HCT116 (cell line): ENCODE data around the gene DPH1. TPM values are rescaled to one million over a fixed set of nuclear protein-coding genes. Genes with fewer than 3 reads are reported as not detected.

Source experiments
- ATAC-seq: fragments of 200-7000 bp; cut with Tn5 transposase; 2 replicates; pipeline ENCODE4 v1.9.1; 2020; ENCODE audit warnings: mild to moderate bottlenecking, moderate library complexity
- BruUV-seq: library from RNA; stranded (reverse); fragments of 400-500 nt; replicated peaks from 2 replicates; lab custom pipeline; 2021; lab: Mats Ljungman, UMichigan
- CTCF ChIA-PET: fragments of 300-600 bp; sonication (Branson Sonifier 250); formaldehyde crosslinking; loops from one replicate; lab custom pipeline; 2021; ENCODE audit warnings: antibody characterized with exemption; lab: Charles Lee
- POLR2A ChIA-PET: fragments of 300-600, 350-600 bp; sonication (Branson Sonifier 250); formaldehyde crosslinking; loops from one replicate; lab custom pipeline; 2021; ENCODE audit warnings: antibody characterized with exemption; lab: Charles Lee
- RAD21 ChIA-PET, 2 experiments: fragments of 300-600 bp; sonication (Branson Sonifier 250); formaldehyde crosslinking; loops; one replicate each; lab custom pipeline; 2023; ENCODE audit warnings: low total read pairs in 2 of 2; ENCODE audit not compliant: uncharacterized antibody in 2 of 2, unreplicated experiment in 2 of 2, low non-redundant PET in 1 of 2; lab: Charles Lee
- DNase-seq: peaks from one replicate; pipeline ENCODE4 v3.0.0-alpha.2; 2010; ENCODE audit warnings: low read depth, low spot score
- H2AFZ ChIP-seq: fragments of 200-600 bp; shearing (Covaris generic), sonication (generic); 2 replicates; pipeline ENCODE4 v1.6.1; 2017; ENCODE audit warnings: low read depth, mixed run types, mixed read lengths, antibody characterized with exemption, low read length; ENCODE audit not compliant: poor library complexity, severe bottlenecking
- H3K27ac ChIP-seq: 2 replicates; pipeline ENCODE4 v1.5.1; 2012; ENCODE audit warnings: low read depth, low read length
- H3K27me3 ChIP-seq: fragments of 200-600 bp; sonication (generic); 2 replicates; pipeline ENCODE4 v1.6.1; 2016; ENCODE audit warnings: mixed run types, low read length, mixed read lengths; ENCODE audit not compliant: insufficient read depth
- H3K36me3 ChIP-seq, 2 experiments: fragments of 200-500 bp in 1 of 2; fragments of 200-600 bp in 1 of 2; sonication (Bioruptor generic) in 1 of 2; sonication (generic) in 1 of 2; 2 replicates each; pipeline versions ENCODE4 v1.5.1 to v1.6.1; 2014 to 2016; ENCODE audit warnings: low read length in 2 of 2, inconsistent platforms in 1 of 2, mixed read lengths in 1 of 2, mixed run types in 1 of 2; ENCODE audit not compliant: insufficient read depth in 2 of 2, control insufficient read depth in 1 of 2
- H3K4me1 ChIP-seq, 2 experiments: fragments of 200-600 bp in 1 of 2; sonication (generic) in 1 of 2; 2 replicates each; pipeline versions ENCODE4 v1.5.1 to v1.6.1; 2012 to 2017; ENCODE audit warnings: low read length in 2 of 2, inconsistent platforms in 1 of 2, mild to moderate bottlenecking in 1 of 2, mixed read lengths in 1 of 2, mixed run types in 1 of 2, moderate library complexity in 1 of 2; ENCODE audit not compliant: insufficient read depth in 2 of 2, control insufficient read depth in 1 of 2
- H3K4me2 ChIP-seq: fragments of 200-600 bp; sonication (generic); 2 replicates; pipeline ENCODE4 v1.6.1; 2017; ENCODE audit warnings: mixed run types, low read length, mixed read lengths
- H3K4me3 ChIP-seq, 2 experiments: fragments of 200-600 bp in 1 of 2; sonication (generic) in 1 of 2; replicated peaks in 1 of 2; 2 replicates each; pipeline ENCODE4 v1.5.1; 2011 to 2016; ENCODE audit warnings: low read length in 2 of 2, control low read depth in 1 of 2, low read depth in 1 of 2, mild to moderate bottlenecking in 1 of 2, mixed read lengths in 1 of 2, mixed run types in 1 of 2
- H3K79me2 ChIP-seq: fragments of 200-600 bp; sonication (generic); 2 replicates; pipeline ENCODE4 v1.6.1; 2017; ENCODE audit warnings: mild to moderate bottlenecking, mixed run types, low read length, moderate library complexity, mixed read lengths; ENCODE audit not compliant: insufficient read depth
- H3K9ac ChIP-seq: fragments of 200-600 bp; sonication (generic); 2 replicates; pipeline ENCODE4 v1.6.1; 2016; ENCODE audit warnings: low read length, mixed read lengths
- H3K9me2 ChIP-seq: fragments of 200-600 bp; sonication (generic), shearing (Covaris generic); 2 replicates; pipeline ENCODE4 v1.6.1; 2017; ENCODE audit warnings: mixed run types, mild to moderate bottlenecking, moderate library complexity; ENCODE audit not compliant: insufficient read depth
- H3K9me3 ChIP-seq, 2 experiments: fragments of 200-500 bp in 1 of 2; fragments of 200-600 bp in 1 of 2; sonication (Bioruptor generic) in 1 of 2; sonication (generic) in 1 of 2; 2 replicates each; pipeline ENCODE4 v1.6.1; 2014 to 2017; ENCODE audit warnings: low read length in 2 of 2, mixed read lengths in 2 of 2, inconsistent platforms in 1 of 2, low read depth in 1 of 2, mild to moderate bottlenecking in 1 of 2, mixed run types in 1 of 2, moderate library complexity in 1 of 2; ENCODE audit not compliant: control insufficient read depth in 1 of 2, insufficient read depth in 1 of 2
- H4K20me1 ChIP-seq: fragments of 200-600 bp; sonication (generic), shearing (Covaris generic); 2 replicates; pipeline ENCODE4 v1.6.1; 2017; ENCODE audit warnings: mixed run types, mild to moderate bottlenecking, moderate library complexity; ENCODE audit not compliant: insufficient read depth
- CBX3 ChIP-seq: IDR thresholded peaks from 2 replicates; pipeline ENCODE4 v1.6.1; 2012; ENCODE audit warnings: low read depth
- CEBPB ChIP-seq: IDR thresholded peaks from 2 replicates; pipeline ENCODE4 v1.6.1; 2012; ENCODE audit warnings: low read depth
- EZH2 ChIP-seq: fragments of 200-600 bp; sonication (generic); IDR thresholded peaks from 2 replicates; pipeline ENCODE4 v1.6.1; 2017; ENCODE audit warnings: antibody characterized with exemption, mixed run types
- FOSL1 ChIP-seq: IDR thresholded peaks from 2 replicates; pipeline ENCODE4 v1.6.1; 2012; ENCODE audit warnings: low read depth
- JUND ChIP-seq: IDR thresholded peaks from 2 replicates; pipeline ENCODE4 v1.6.1; 2012
- POLR2AphosphoS5 ChIP-seq: IDR thresholded peaks from 2 replicates; pipeline ENCODE4 v1.6.1; 2011; ENCODE audit warnings: mild to moderate bottlenecking, low read depth, low read length, moderate library complexity
- RAD21 ChIP-seq: IDR thresholded peaks from 2 replicates; pipeline ENCODE4 v1.6.1; 2012; ENCODE audit warnings: low read depth, mild to moderate bottlenecking
- SIN3A ChIP-seq: IDR thresholded peaks from 2 replicates; pipeline ENCODE4 v1.6.1; 2012; ENCODE audit warnings: low read depth
- YY1 ChIP-seq: IDR thresholded peaks from 2 replicates; pipeline ENCODE4 v1.6.1; 2011; ENCODE audit warnings: low read length, low read depth, moderate library complexity, mild to moderate bottlenecking; ENCODE audit not compliant: insufficient replicate concordance; ENCODE audit errors: extremely low read depth
- ZFX ChIP-seq: fragments of 450-650 bp; IDR thresholded peaks from 2 replicates; pipeline ENCODE4 v1.6.1; 2017
- intact Hi-C: fragments of 100-400 bp; cut with micrococcal nuclease; formaldehyde crosslinking; loops from 2 replicates; pipeline ENCODE4 v1.10.0; 2022
- total RNA-seq: library from RNA; stranded (reverse); gene quantifications from one replicate; pipeline ENCODE4 v1.2.1, GENCODE V29; 2021; ENCODE audit not compliant: unreplicated experiment
- TF ChIP-seq, protein P1 (sequence below): IDR thresholded peaks from 2 replicates; pipeline ENCODE4 v1.6.1; 2012
- TF ChIP-seq, protein P2 (sequence below), 3 experiments: fragments of 200-600 bp in 1 of 3; sonication (generic) in 1 of 3; IDR thresholded peaks in 2 of 3; conservative IDR thresholded peaks in 1 of 3; 2 replicates each; pipeline ENCODE4 v1.5.1; 2012 to 2017; ENCODE audit warnings: low read depth in 2 of 3, low read length in 2 of 3, antibody characterized with exemption in 1 of 3, borderline replicate concordance in 1 of 3, control low read depth in 1 of 3, mild to moderate bottlenecking in 1 of 3, mixed read lengths in 1 of 3, mixed run types in 1 of 3, moderate library complexity in 1 of 3; ENCODE audit not compliant: insufficient read depth in 1 of 3
- TF ChIP-seq, protein P3 (sequence below): IDR thresholded peaks from 2 replicates; pipeline ENCODE4 v1.6.1; 2012; ENCODE audit warnings: low read depth

DPH1 gene
- total RNA-seq, 1 experiment from 2014 or later, result 47.2 TPM

DNA sequence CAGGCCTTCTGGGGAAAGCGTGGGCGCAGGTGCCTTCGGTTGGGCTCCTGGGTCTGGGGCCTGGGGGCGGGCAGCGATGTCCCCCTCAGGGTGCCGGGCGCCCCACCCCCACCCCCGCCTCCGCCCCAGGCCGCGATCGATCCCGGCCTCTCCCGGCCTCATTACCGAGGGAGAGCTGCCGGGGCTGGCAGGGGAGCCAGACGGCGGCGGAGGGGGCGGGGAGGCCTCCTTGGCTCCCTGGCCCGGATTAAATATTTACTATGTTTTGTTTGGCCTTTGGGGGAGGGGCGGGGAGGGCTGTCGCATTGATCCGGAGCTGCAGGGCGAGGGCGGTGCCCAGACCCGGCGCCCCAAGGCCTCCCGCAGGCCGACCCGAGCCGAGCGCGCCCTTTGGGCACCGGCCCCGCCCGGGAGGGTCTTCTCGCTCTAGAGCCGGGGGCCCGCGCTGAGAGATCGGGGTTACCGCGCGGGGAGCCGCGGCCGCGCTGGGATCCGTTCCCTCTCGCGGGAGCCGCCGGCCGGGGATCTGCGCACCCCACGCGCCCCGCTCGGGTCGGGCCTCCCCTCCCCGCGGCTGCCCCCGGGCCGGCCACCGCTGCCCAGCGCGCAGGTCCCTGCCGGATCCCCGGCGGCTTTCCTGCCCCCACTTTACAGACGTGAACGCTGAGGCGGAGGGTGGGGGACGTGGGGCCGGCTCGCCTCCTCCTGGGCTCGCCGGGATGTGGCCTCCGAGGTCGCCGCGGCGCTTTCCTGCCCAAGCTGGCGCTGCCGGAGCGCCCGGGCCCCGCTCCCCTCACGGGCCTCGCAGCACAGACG lies 31.8 kb upstream of the DPH1 start:
- ChIA-PET CTCF (no interaction called here), RAD21 (no interaction called here), POLR2A (no interaction called here)
- intact Hi-C loops, result no loop called here
- no peak overlapping the region for H2AFZ ChIP-seq
- no peak overlapping the region for H3K4me3 ChIP-seq
- no peaks in the 10 kb centered on the region for H3K27me3 ChIP-seq
- H3K4me2 ChIP-seq, result peak overlapping the region; percentile 27; the same call in 1 of the 2 replicates
- no TSS peak for BruUV-seq
- no peaks in the 10 kb centered on the region for H3K36me3 ChIP-seq
- H4K20me1 ChIP-seq, result no peaks in the 10 kb centered on the region
- H3K9ac ChIP-seq, result no peak overlapping the region
- no peaks in the 10 kb centered on the region for H3K9me3 ChIP-seq
- DNase-seq (no peak), ATAC-seq (no peak)
- no peaks in the 10 kb centered on the region for H3K9me2 ChIP-seq
- H3K79me2 ChIP-seq, result no peaks in the 10 kb centered on the region
- TF ChIP-seq YY1 (no peak), SIN3A (no peak), CBX3 (no peak), CEBPB (no peak), JUND (no peak), FOSL1 (no peak)
- H3K27ac ChIP-seq, result no peak overlapping the region
- H3K4me1 ChIP-seq, result peaks cover 11 to 20% of the 10 kb centered on the region in 2 experiments; a peak in 3 of 4 replicates

DNA sequence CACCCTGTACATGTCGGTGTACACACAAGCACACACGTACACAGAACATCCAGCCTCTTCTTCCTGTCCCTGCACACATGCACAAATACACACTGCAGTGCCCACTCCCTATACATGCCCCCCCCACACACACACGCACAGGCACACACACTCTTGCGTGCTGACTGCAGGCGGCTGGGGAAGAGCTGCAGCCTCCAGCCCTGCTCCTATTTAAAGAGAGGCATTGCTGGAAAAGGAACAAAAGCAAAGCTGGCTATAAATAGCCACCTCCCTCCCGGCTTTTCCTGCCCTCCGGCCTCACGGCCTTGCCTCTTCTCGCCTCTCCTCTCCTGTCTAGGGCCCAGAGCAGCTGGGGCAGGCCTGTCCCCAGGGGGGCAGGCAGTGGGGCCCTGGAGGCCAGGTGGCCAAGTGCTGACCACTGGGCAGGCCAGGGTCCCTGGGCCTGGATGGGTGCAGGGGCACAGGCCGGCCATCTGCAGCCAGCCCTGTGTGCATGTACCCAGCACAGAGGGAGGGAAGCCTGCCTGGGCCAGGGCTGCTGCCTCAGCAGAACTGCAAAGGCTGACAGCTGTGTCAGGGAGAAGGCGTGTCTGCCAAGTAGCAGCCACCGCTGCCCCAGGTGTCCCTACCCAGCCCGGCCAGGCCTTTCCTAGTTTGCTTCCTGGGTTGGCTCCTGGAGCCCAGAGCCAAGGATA lies 30.2 kb upstream of the DPH1 start:
- intact Hi-C loops, result no loop called here
- H3K4me1 ChIP-seq, result peaks cover 11 to 20% of the 10 kb centered on the region in 2 experiments; a peak in 3 of 4 replicates
- no peaks in the 10 kb centered on the region for H3K9me2 ChIP-seq
- ChIA-PET POLR2A (no interaction called here), RAD21 (no interaction called here), CTCF (no interaction called here)
- peak overlapping the region; percentile 12; the same call in 1 of the 2 replicates for H3K27ac ChIP-seq
- no peak overlapping the region for H3K4me3 ChIP-seq
- no TSS peak for BruUV-seq
- peak overlapping the region; percentile 33 for H3K4me2 ChIP-seq
- no peaks in the 10 kb centered on the region for H3K9me3 ChIP-seq
- H3K9ac ChIP-seq, result no peak overlapping the region
- no peaks in the 10 kb centered on the region for H4K20me1 ChIP-seq
- H3K36me3 ChIP-seq, result no peaks in the 10 kb centered on the region
- ATAC-seq, result peak; percentile 41
- no peaks in the 10 kb centered on the region for H3K27me3 ChIP-seq
- H2AFZ ChIP-seq, result no peak overlapping the region
- no peaks in the 10 kb centered on the region for H3K79me2 ChIP-seq
- DNase-seq, result no peak
- TF ChIP-seq EZH2 (no peak), ZFX (no peak), YY1 (no peak), RAD21 (no peak), POLR2AphosphoS5 (no peak), CBX3 (no peak)
- TF ChIP-seq, protein P1, sequence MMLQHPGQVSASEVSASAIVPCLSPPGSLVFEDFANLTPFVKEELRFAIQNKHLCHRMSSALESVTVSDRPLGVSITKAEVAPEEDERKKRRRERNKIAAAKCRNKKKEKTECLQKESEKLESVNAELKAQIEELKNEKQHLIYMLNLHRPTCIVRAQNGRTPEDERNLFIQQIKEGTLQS, result no peak
- TF ChIP-seq, protein P2, sequence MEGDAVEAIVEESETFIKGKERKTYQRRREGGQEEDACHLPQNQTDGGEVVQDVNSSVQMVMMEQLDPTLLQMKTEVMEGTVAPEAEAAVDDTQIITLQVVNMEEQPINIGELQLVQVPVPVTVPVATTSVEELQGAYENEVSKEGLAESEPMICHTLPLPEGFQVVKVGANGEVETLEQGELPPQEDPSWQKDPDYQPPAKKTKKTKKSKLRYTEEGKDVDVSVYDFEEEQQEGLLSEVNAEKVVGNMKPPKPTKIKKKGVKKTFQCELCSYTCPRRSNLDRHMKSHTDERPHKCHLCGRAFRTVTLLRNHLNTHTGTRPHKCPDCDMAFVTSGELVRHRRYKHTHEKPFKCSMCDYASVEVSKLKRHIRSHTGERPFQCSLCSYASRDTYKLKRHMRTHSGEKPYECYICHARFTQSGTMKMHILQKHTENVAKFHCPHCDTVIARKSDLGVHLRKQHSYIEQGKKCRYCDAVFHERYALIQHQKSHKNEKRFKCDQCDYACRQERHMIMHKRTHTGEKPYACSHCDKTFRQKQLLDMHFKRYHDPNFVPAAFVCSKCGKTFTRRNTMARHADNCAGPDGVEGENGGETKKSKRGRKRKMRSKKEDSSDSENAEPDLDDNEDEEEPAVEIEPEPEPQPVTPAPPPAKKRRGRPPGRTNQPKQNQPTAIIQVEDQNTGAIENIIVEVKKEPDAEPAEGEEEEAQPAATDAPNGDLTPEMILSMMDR (IDR thresholded peaks at IDR 0.05 in 2 of 3, conservative IDR thresholded peaks at IDR 0.05 in 1 of 3; ENCODE audit: borderline replicate concordance in 1 of 3, insufficient read depth in 1 of 3, low read depth in 2 of 3, low read length in 2 of 3), result no peak
- TF ChIP-seq, protein P3, sequence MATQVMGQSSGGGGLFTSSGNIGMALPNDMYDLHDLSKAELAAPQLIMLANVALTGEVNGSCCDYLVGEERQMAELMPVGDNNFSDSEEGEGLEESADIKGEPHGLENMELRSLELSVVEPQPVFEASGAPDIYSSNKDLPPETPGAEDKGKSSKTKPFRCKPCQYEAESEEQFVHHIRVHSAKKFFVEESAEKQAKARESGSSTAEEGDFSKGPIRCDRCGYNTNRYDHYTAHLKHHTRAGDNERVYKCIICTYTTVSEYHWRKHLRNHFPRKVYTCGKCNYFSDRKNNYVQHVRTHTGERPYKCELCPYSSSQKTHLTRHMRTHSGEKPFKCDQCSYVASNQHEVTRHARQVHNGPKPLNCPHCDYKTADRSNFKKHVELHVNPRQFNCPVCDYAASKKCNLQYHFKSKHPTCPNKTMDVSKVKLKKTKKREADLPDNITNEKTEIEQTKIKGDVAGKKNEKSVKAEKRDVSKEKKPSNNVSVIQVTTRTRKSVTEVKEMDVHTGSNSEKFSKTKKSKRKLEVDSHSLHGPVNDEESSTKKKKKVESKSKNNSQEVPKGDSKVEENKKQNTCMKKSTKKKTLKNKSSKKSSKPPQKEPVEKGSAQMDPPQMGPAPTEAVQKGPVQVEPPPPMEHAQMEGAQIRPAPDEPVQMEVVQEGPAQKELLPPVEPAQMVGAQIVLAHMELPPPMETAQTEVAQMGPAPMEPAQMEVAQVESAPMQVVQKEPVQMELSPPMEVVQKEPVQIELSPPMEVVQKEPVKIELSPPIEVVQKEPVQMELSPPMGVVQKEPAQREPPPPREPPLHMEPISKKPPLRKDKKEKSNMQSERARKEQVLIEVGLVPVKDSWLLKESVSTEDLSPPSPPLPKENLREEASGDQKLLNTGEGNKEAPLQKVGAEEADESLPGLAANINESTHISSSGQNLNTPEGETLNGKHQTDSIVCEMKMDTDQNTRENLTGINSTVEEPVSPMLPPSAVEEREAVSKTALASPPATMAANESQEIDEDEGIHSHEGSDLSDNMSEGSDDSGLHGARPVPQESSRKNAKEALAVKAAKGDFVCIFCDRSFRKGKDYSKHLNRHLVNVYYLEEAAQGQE, result no peak
